ENCODE measurements around the gene WDR70. TPM values are rescaled to one million over a fixed set of nuclear protein-coding genes. Genes with fewer than 3 reads are reported as not detected.
"Not testable (repeated sequence)": the region's sequence is repeated elsewhere in the genome, so short reads cannot be mapped to it uniquely, and the experiment has no call there.

Gene WDR70
- total RNA-seq, 1 experiment from 2014 or later, result 78.2 TPM

DNA sequence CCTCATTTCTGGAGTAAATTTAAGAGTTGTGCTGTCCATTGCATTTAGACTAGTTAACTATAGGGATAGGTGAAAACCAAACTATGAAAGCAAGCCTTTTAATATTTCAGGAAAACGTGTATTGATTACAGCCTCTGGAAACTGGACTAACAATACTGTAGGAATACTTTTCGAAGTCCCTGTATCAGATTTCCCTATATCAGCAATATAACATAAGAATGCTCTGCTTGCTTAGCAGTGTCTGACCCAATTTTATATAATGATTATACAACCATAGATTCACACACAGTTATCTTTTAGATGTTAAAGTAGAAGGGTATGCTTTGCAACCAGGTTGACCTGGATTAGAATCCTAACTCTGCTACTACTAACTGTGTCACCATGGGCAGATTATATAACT is 203.1 kb downstream of the WDR70 start:
- BruUV-seq (replicated peaks), result no TSS peak
- Histone ChIP-seq H4K20me1 (ENCODE audit: insufficient read depth) (no peaks in the 10 kb centered on the region; the same call in 1 of the 2 replicates), H2AFZ (no peak overlapping the region), H3K9me2 (ENCODE audit: insufficient read depth) (no peaks in the 10 kb centered on the region), H3K4me2 (no peak overlapping the region), H3K4me3 (no peak overlapping the region), H3K36me3 (ENCODE audit: low read depth) (no peaks in the 10 kb centered on the region), H3F3A (ENCODE audit: insufficient read depth, low read depth) (no peaks in the 10 kb centered on the region), H3K79me2 (ENCODE audit: low read depth) (no peaks in the 10 kb centered on the region), H3K27me3 (ENCODE audit: insufficient read depth, low read depth) (no peaks in the 10 kb centered on the region), H3K9me3 (ENCODE audit: insufficient read depth, low read depth) (no peaks in the 10 kb centered on the region), H3K27ac (no peak overlapping the region), H3K4me1 (replicated peaks; ENCODE audit: insufficient read depth) (no peaks in the 10 kb centered on the region)
- ChIA-PET POLR2A (ENCODE audit: unreplicated experiment) (no interaction called here), CTCF (no interaction called here)
- DNase-seq, result no peak
- intact Hi-C loops (cut with micrococcal nuclease; ENCODE audit: unreplicated experiment), result no loop called here
- no peak for TF ChIP-seq CTCF (conservative IDR thresholded peaks at IDR 0.05)

- H3K4me2 ChIP-seq; H3K9me2 ChIP-seq (ENCODE audit: insufficient read depth); H3K36me3 ChIP-seq (ENCODE audit: low read depth); intact Hi-C loops (cut with micrococcal nuclease; ENCODE audit: unreplicated experiment); H4K20me1 ChIP-seq (ENCODE audit: insufficient read depth); H3K79me2 ChIP-seq (ENCODE audit: low read depth); H3K27me3 ChIP-seq (ENCODE audit: insufficient read depth, low read depth); DNase-seq; H2AFZ ChIP-seq; H3K4me1 ChIP-seq (replicated peaks; ENCODE audit: insufficient read depth); POLR2A ChIA-PET (ENCODE audit: unreplicated experiment); H3K27ac ChIP-seq; BruUV-seq (replicated peaks); H3K9me3 ChIP-seq (ENCODE audit: insufficient read depth, low read depth); H3F3A ChIP-seq (ENCODE audit: insufficient read depth, low read depth); CTCF ChIA-PET; H3K4me3 ChIP-seq: not testable (repeated sequence)
These were observed 214.2 kb downstream of the WDR70 start for GRCh38 chr5:37593292-37593691.

GRCh38 chr5:37594864-37595263 is 215.7 kb downstream of the WDR70 start:
- H3K27me3 ChIP-seq (ENCODE audit: insufficient read depth, low read depth); H3K4me3 ChIP-seq; H3K27ac ChIP-seq; H3K36me3 ChIP-seq (ENCODE audit: low read depth); intact Hi-C loops (cut with micrococcal nuclease; ENCODE audit: unreplicated experiment); H2AFZ ChIP-seq; CTCF ChIA-PET; POLR2A ChIA-PET (ENCODE audit: unreplicated experiment); H3K4me1 ChIP-seq (replicated peaks; ENCODE audit: insufficient read depth); H3K9me3 ChIP-seq (ENCODE audit: insufficient read depth, low read depth); BruUV-seq (replicated peaks); DNase-seq; H3K79me2 ChIP-seq (ENCODE audit: low read depth); H3K9me2 ChIP-seq (ENCODE audit: insufficient read depth); H3K4me2 ChIP-seq; H3F3A ChIP-seq (ENCODE audit: insufficient read depth, low read depth); H4K20me1 ChIP-seq (ENCODE audit: insufficient read depth): not testable (repeated sequence)

DNA sequence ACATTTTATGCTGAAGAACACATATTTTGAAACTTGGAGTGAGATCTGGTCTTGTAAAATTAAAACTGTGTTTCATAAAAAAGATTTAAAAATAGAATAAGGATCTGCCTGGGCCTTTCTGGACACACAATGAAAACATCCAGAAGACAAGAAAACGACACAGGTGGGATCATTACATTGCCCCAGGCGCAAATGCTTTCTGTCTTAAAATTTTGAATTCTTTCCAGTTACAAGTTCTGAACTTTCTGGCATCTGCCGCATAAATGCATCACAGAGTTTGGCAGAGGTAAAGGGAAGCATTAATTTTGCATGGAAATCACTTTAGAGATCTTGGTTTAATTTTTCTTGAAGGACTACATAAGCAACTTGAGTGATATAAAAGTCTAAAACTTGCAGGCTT is 219.6 kb downstream of the WDR70 start:
- no peak for DNase-seq
- no peaks in the 10 kb centered on the region for H3K4me1 ChIP-seq (replicated peaks; ENCODE audit: insufficient read depth)
- no peaks in the 10 kb centered on the region for H3K79me2 ChIP-seq (ENCODE audit: low read depth)
- TF ChIP-seq EZH2 (IDR thresholded peaks at IDR 0.05; ENCODE audit: low read depth) (no peak), CTCF (conservative IDR thresholded peaks at IDR 0.05) (no peak)
- no TSS peak for BruUV-seq (replicated peaks)
- H3K9me3 ChIP-seq (ENCODE audit: insufficient read depth, low read depth), result peaks cover 7% of the 10 kb centered on the region
- H3F3A ChIP-seq (ENCODE audit: insufficient read depth, low read depth), result no peaks in the 10 kb centered on the region
- no peaks in the 10 kb centered on the region for H3K27me3 ChIP-seq (ENCODE audit: insufficient read depth, low read depth)
- no peak overlapping the region for H2AFZ ChIP-seq
- no peaks in the 10 kb centered on the region for H3K36me3 ChIP-seq (ENCODE audit: low read depth)
- H4K20me1 ChIP-seq (ENCODE audit: insufficient read depth), result no peaks in the 10 kb centered on the region
- H3K4me2 ChIP-seq, result no peak overlapping the region
- no peaks in the 10 kb centered on the region for H3K9me2 ChIP-seq (ENCODE audit: insufficient read depth)
- H3K27ac ChIP-seq, result no peak overlapping the region
- POLR2A ChIA-PET (ENCODE audit: unreplicated experiment), result no interaction called here
- CTCF ChIA-PET, result no interaction called here
- no peak overlapping the region for H3K4me3 ChIP-seq
- intact Hi-C loops (cut with micrococcal nuclease; ENCODE audit: unreplicated experiment), result no loop called here

All from PC-9 (cell line).